Measurements from ENCODE around the gene RIT2.

Gene RIT2

GRCh38 chr18:43067570-43067969, 47.9 kb downstream of the RIT2 start:
- no peaks in the 10 kb centered on the region for H3K9me3 ChIP-seq (ENCODE audit: control insufficient read depth, low read length)
- no peaks in the 10 kb centered on the region for H3K36me3 ChIP-seq (ENCODE audit: control insufficient read depth in 1 of 2, insufficient read depth in 2 of 2, low read depth in 1 of 2, low read length in 2 of 2)
- H2BK120ac ChIP-seq (ENCODE audit: low read depth, low read length), result no peak overlapping the region
- H3K4me2 ChIP-seq (ENCODE audit: low read length, poor library complexity, severe bottlenecking), result no peak overlapping the region
- no peak for DNase-seq
- 97% methylated on average over 1 of the region's 1 CpG for WGBS
- no peaks in the 10 kb centered on the region for H3K79me1 ChIP-seq (replicated peaks; ENCODE audit: low read length, poor library complexity, severe bottlenecking)
- no peak overlapping the region for H2AK5ac ChIP-seq (ENCODE audit: low read length, severe bottlenecking)
- H2AFZ ChIP-seq (ENCODE audit: low read depth, low read length), result no peak overlapping the region
- H3K14ac ChIP-seq (ENCODE audit: low read length in 2 of 2), result no peak overlapping the region
- H2BK5ac ChIP-seq (ENCODE audit: low read depth, low read length, poor library complexity, severe bottlenecking), result no peak overlapping the region
- H2BK15ac ChIP-seq (ENCODE audit: low read depth, poor library complexity, severe bottlenecking), result no peak overlapping the region
- H3K18ac ChIP-seq (ENCODE audit: low read depth in 1 of 2, low read length in 2 of 2), result no peak overlapping the region
- no peak overlapping the region for H3K9ac ChIP-seq (ENCODE audit: low read length)
- no peak overlapping the region for H3K4me3 ChIP-seq (ENCODE audit: insufficient read depth in 1 of 2, low read depth in 1 of 2, low read length in 2 of 2)
- no peaks in the 10 kb centered on the region for H3K4me1 ChIP-seq (ENCODE audit: control insufficient read depth, insufficient read depth, low read depth, low read length)
- H2BK12ac ChIP-seq (ENCODE audit: low read length in 2 of 2), result no peak overlapping the region
- no peaks in the 10 kb centered on the region for H3K27me3 ChIP-seq (ENCODE audit: control insufficient read depth in 1 of 2, insufficient read depth in 1 of 2, low read length in 2 of 2)
- H3K27ac ChIP-seq (ENCODE audit: low read length, poor library complexity, severe bottlenecking), result no peak overlapping the region
- H3K23ac ChIP-seq (ENCODE audit: low read length in 2 of 2), result no peak overlapping the region
- H4K91ac ChIP-seq (ENCODE audit: low read length), result no peak overlapping the region
- H3K4ac ChIP-seq (ENCODE audit: low read depth in 1 of 2, low read length in 2 of 2), result no peak overlapping the region
- H4K8ac ChIP-seq (ENCODE audit: low read length), result no peak overlapping the region

GRCh38 chr18:43061816-43062215, 53.7 kb downstream of the RIT2 start:
- H3K9ac ChIP-seq (ENCODE audit: low read length), result no peak overlapping the region
- no peak overlapping the region for H2AFZ ChIP-seq (ENCODE audit: low read depth, low read length)
- no peak overlapping the region for H4K91ac ChIP-seq (ENCODE audit: low read length)
- H3K23ac ChIP-seq (ENCODE audit: low read length in 2 of 2), result no peak overlapping the region
- no peak overlapping the region for H3K4me3 ChIP-seq (ENCODE audit: insufficient read depth in 1 of 2, low read depth in 1 of 2, low read length in 2 of 2)
- no peaks in the 10 kb centered on the region for H3K27me3 ChIP-seq (ENCODE audit: control insufficient read depth in 1 of 2, insufficient read depth in 1 of 2, low read length in 2 of 2)
- no peaks in the 10 kb centered on the region for H3K79me1 ChIP-seq (replicated peaks; ENCODE audit: low read length, poor library complexity, severe bottlenecking)
- H2BK120ac ChIP-seq (ENCODE audit: low read depth, low read length), result no peak overlapping the region
- H3K18ac ChIP-seq (ENCODE audit: low read depth in 1 of 2, low read length in 2 of 2), result peak overlapping the region in 1 of 2 experiments; percentile 33
- no peaks in the 10 kb centered on the region for H3K36me3 ChIP-seq (ENCODE audit: control insufficient read depth in 1 of 2, insufficient read depth in 2 of 2, low read depth in 1 of 2, low read length in 2 of 2)
- H2BK15ac ChIP-seq (ENCODE audit: low read depth, poor library complexity, severe bottlenecking), result no peak overlapping the region
- H3K14ac ChIP-seq (ENCODE audit: low read length in 2 of 2), result no peak overlapping the region
- no peak overlapping the region for H3K27ac ChIP-seq (ENCODE audit: low read length, poor library complexity, severe bottlenecking)
- no peaks in the 10 kb centered on the region for H3K9me3 ChIP-seq (ENCODE audit: control insufficient read depth, low read length)
- H3K4ac ChIP-seq (ENCODE audit: low read depth in 1 of 2, low read length in 2 of 2), result no peak overlapping the region
- no peak overlapping the region for H2BK5ac ChIP-seq (ENCODE audit: low read depth, low read length, poor library complexity, severe bottlenecking)
- H3K4me1 ChIP-seq (ENCODE audit: control insufficient read depth, insufficient read depth, low read depth, low read length), result no peaks in the 10 kb centered on the region
- no peak overlapping the region for H4K8ac ChIP-seq (ENCODE audit: low read length)
- H2AK5ac ChIP-seq (ENCODE audit: low read length, severe bottlenecking), result no peak overlapping the region
- DNase-seq, result no peak
- H3K4me2 ChIP-seq (ENCODE audit: low read length, poor library complexity, severe bottlenecking), result no peak overlapping the region
- WGBS, result 94% methylated on average over 6 of the region's 6 CpGs
- H2BK12ac ChIP-seq (ENCODE audit: low read length in 2 of 2), result no peak overlapping the region

GRCh38 chr18:43061318-43061717, 54.2 kb downstream of the RIT2 start:
- Histone ChIP-seq H2AFZ (ENCODE audit: low read depth, low read length) (no peak overlapping the region), H3K18ac (ENCODE audit: low read depth in 1 of 2, low read length in 2 of 2) (peak overlapping the region in 1 of 2 experiments; percentile 33), H3K36me3 (ENCODE audit: control insufficient read depth in 1 of 2, insufficient read depth in 2 of 2, low read depth in 1 of 2, low read length in 2 of 2) (no peaks in the 10 kb centered on the region), H3K9me3 (ENCODE audit: control insufficient read depth, low read length) (no peaks in the 10 kb centered on the region), H3K4ac (ENCODE audit: low read depth in 1 of 2, low read length in 2 of 2) (no peak overlapping the region), H3K9ac (ENCODE audit: low read length) (no peak overlapping the region), H2BK5ac (ENCODE audit: low read depth, low read length, poor library complexity, severe bottlenecking) (no peak overlapping the region), H2BK12ac (ENCODE audit: low read length in 2 of 2) (no peak overlapping the region), H3K4me3 (ENCODE audit: insufficient read depth in 1 of 2, low read depth in 1 of 2, low read length in 2 of 2) (no peak overlapping the region), H2AK5ac (ENCODE audit: low read length, severe bottlenecking) (no peak overlapping the region), H3K79me1 (replicated peaks; ENCODE audit: low read length, poor library complexity, severe bottlenecking) (no peaks in the 10 kb centered on the region), H3K27ac (ENCODE audit: low read length, poor library complexity, severe bottlenecking) (no peak overlapping the region), H3K14ac (ENCODE audit: low read length in 2 of 2) (no peak overlapping the region), H2BK15ac (ENCODE audit: low read depth, poor library complexity, severe bottlenecking) (no peak overlapping the region), H4K8ac (ENCODE audit: low read length) (no peak overlapping the region), H3K27me3 (ENCODE audit: control insufficient read depth in 1 of 2, insufficient read depth in 1 of 2, low read length in 2 of 2) (no peaks in the 10 kb centered on the region), H3K23ac (ENCODE audit: low read length in 2 of 2) (no peak overlapping the region), H4K91ac (ENCODE audit: low read length) (no peak overlapping the region), H3K4me1 (ENCODE audit: control insufficient read depth, insufficient read depth, low read depth, low read length) (no peaks in the 10 kb centered on the region), H2BK120ac (ENCODE audit: low read depth, low read length) (no peak overlapping the region), H3K4me2 (ENCODE audit: low read length, poor library complexity, severe bottlenecking) (no peak overlapping the region)
- no peak for DNase-seq
- 98% methylated on average over 4 of the region's 4 CpGs for WGBS

- WGBS, result no CpG with 5 or more reads among the region's 1 CpG
- Histone ChIP-seq H3K4me2 (ENCODE audit: low read length, poor library complexity, severe bottlenecking) (no peak overlapping the region), H2BK15ac (ENCODE audit: low read depth, poor library complexity, severe bottlenecking) (no peak overlapping the region), H3K27ac (ENCODE audit: low read length, poor library complexity, severe bottlenecking) (peak overlapping the region; percentile 64), H3K18ac (ENCODE audit: low read depth in 1 of 2, low read length in 2 of 2) (no peak overlapping the region), H3K9me3 (ENCODE audit: control insufficient read depth, low read length) (no peaks in the 10 kb centered on the region), H3K9ac (ENCODE audit: low read length) (peak overlapping the region; percentile 30), H3K36me3 (ENCODE audit: control insufficient read depth in 1 of 2, insufficient read depth in 2 of 2, low read depth in 1 of 2, low read length in 2 of 2) (no peaks in the 10 kb centered on the region), H3K4me3 (ENCODE audit: insufficient read depth in 1 of 2, low read depth in 1 of 2, low read length in 2 of 2) (no peak overlapping the region), H3K14ac (ENCODE audit: low read length in 2 of 2) (no peak overlapping the region), H3K79me1 (replicated peaks; ENCODE audit: low read length, poor library complexity, severe bottlenecking) (no peaks in the 10 kb centered on the region), H3K4ac (ENCODE audit: low read depth in 1 of 2, low read length in 2 of 2) (no peak overlapping the region), H2BK120ac (ENCODE audit: low read depth, low read length) (no peak overlapping the region), H2AFZ (ENCODE audit: low read depth, low read length) (no peak overlapping the region), H3K4me1 (ENCODE audit: control insufficient read depth, insufficient read depth, low read depth, low read length) (no peaks in the 10 kb centered on the region), H3K23ac (ENCODE audit: low read length in 2 of 2) (no peak overlapping the region), H2BK12ac (ENCODE audit: low read length in 2 of 2) (no peak overlapping the region), H2BK5ac (ENCODE audit: low read depth, low read length, poor library complexity, severe bottlenecking) (no peak overlapping the region), H4K91ac (ENCODE audit: low read length) (no peak overlapping the region), H4K8ac (ENCODE audit: low read length) (no peak overlapping the region), H2AK5ac (ENCODE audit: low read length, severe bottlenecking) (no peak overlapping the region), H3K27me3 (ENCODE audit: control insufficient read depth in 1 of 2, insufficient read depth in 1 of 2, low read length in 2 of 2) (no peaks in the 10 kb centered on the region)
- peak; percentile 69 for DNase-seq
Measured at GRCh38 chr18:43060020-43060419, 55.5 kb downstream of the RIT2 start.
